ENCODE data around the gene MZB1. TPM values are rescaled to one million over a fixed set of nuclear protein-coding genes. Genes with fewer than 3 reads are reported as not detected.

MZB1 gene
- polyA plus RNA-seq, 1 of the 3 experiments (the other 2 are of a cell fraction) = not detected

- Histone ChIP-seq H3K4me1 (ENCODE audit: control insufficient read depth in 1 of 2, insufficient read depth in 2 of 2, low read depth in 1 of 2, low read length in 1 of 2) (peaks cover 0 to 4% of the 10 kb centered on the region in 2 experiments; a peak in 1 of 4 replicates), H2AFZ (ENCODE audit: low read depth) (no peak overlapping the region), H3K9me3 (no peaks in the 10 kb centered on the region), H4K20me1 (ENCODE audit: insufficient read depth) (no peaks in the 10 kb centered on the region), H3F3A (replicated peaks; ENCODE audit: insufficient read depth) (peaks cover 7% of the 10 kb centered on the region), H3K79me2 (ENCODE audit: insufficient read depth) (no peaks in the 10 kb centered on the region), H3K4me3 (ENCODE audit: low read depth in 2 of 2, low read length in 1 of 2) (no peak overlapping the region), H3K27me3 (ENCODE audit: insufficient read depth) (no peaks in the 10 kb centered on the region), H3K4me2 (no peak overlapping the region), H3K9ac (no peak overlapping the region), H3K27ac (ENCODE audit: low read depth in 2 of 2, low read length in 1 of 2) (no peak overlapping the region), H3K9me2 (no peaks in the 10 kb centered on the region), H3K36me3 (replicated peaks in 1 of 2; ENCODE audit: control insufficient read depth in 1 of 2, insufficient read depth in 2 of 2, low read length in 1 of 2) (peaks cover 38 to 49% of the 10 kb centered on the region in 2 experiments)
- POLR2A ChIA-PET = no interaction called here
- CTCF ChIA-PET = interaction anchor here (1.0 to 9.7 kb wide), 3 partner anchors 8 to 96 kb away, joined by 3 to 324 read pairs (median 14); no protein-coding TSS in a partner anchor
- no peak for TF ChIP-seq PBX3 (IDR thresholded peaks at IDR 0.05)
- no peak for TF ChIP-seq POLR2AphosphoS5 (IDR thresholded peaks at IDR 0.05; ENCODE audit: low read depth, low read length)
- TF ChIP-seq EZH2phosphoT487 (IDR thresholded peaks at IDR 0.05; ENCODE audit: borderline replicate concordance, low read depth) = no peak
- TF ChIP-seq MXI1 (IDR thresholded peaks at IDR 0.05; ENCODE audit: low read depth, low read length) = no peak
- TF ChIP-seq CTCF (IDR thresholded peaks at IDR 0.05) = no peak
- no peak for TF ChIP-seq SMC3 (IDR thresholded peaks at IDR 0.05; ENCODE audit: low read depth, low read length)
- TF ChIP-seq RCOR1 (IDR thresholded peaks at IDR 0.05; ENCODE audit: low read length) = no peak
- no peak for TF ChIP-seq TCF12 (IDR thresholded peaks at IDR 0.05)
- 82% methylated on average over 1 of the region's 1 CpG for WGBS (ENCODE audit: low lambda C conversion rate)
- DNase-seq = no peak
Observed at GRCh38 chr5:139418793-139419192, 29.1 kb upstream of the MZB1 start.

GRCh38 chr5:139417214-139417613 is 27.5 kb upstream of the MZB1 start:
- H3K79me2 ChIP-seq (ENCODE audit: insufficient read depth) = no peaks in the 10 kb centered on the region
- H3K4me1 ChIP-seq (ENCODE audit: control insufficient read depth in 1 of 2, insufficient read depth in 2 of 2, low read depth in 1 of 2, low read length in 1 of 2) = peaks cover 0 to 4% of the 10 kb centered on the region in 2 experiments; a peak in 1 of 4 replicates
- no peaks in the 10 kb centered on the region for H3K9me3 ChIP-seq
- POLR2A ChIA-PET = no interaction called here
- H3K4me2 ChIP-seq = no peak overlapping the region
- H3F3A ChIP-seq (replicated peaks; ENCODE audit: insufficient read depth) = peaks cover 3% of the 10 kb centered on the region
- H3K27ac ChIP-seq (ENCODE audit: low read depth in 2 of 2, low read length in 1 of 2) = no peak overlapping the region
- no peak overlapping the region for H2AFZ ChIP-seq (ENCODE audit: low read depth)
- H3K27me3 ChIP-seq (ENCODE audit: insufficient read depth) = no peaks in the 10 kb centered on the region
- no peak for DNase-seq
- WGBS (ENCODE audit: low lambda C conversion rate) = 89% methylated on average over 3 of the region's 4 CpGs
- no peaks in the 10 kb centered on the region for H4K20me1 ChIP-seq (ENCODE audit: insufficient read depth)
- no peak overlapping the region for H3K9ac ChIP-seq
- no peaks in the 10 kb centered on the region for H3K9me2 ChIP-seq
- H3K36me3 ChIP-seq (replicated peaks in 1 of 2; ENCODE audit: control insufficient read depth in 1 of 2, insufficient read depth in 2 of 2, low read length in 1 of 2) = peaks cover 42 to 59% of the 10 kb centered on the region in 2 experiments
- no peak overlapping the region for H3K4me3 ChIP-seq (ENCODE audit: low read depth in 2 of 2, low read length in 1 of 2)
- CTCF ChIA-PET = interaction anchor here (1.3 to 9.7 kb wide), 3 partner anchors 7 to 98 kb away, joined by 3 to 324 read pairs (median 7); no protein-coding TSS in a partner anchor
- TF ChIP-seq PBX3 (IDR thresholded peaks at IDR 0.05) (no peak), TAF1 (IDR thresholded peaks at IDR 0.05; ENCODE audit: borderline replicate concordance, low read depth, low read length) (no peak), SIN3A (IDR thresholded peaks at IDR 0.05; ENCODE audit: borderline replicate concordance, low read depth, low read length) (no peak), FOXM1 (IDR thresholded peaks at IDR 0.05; ENCODE audit: low read depth) (no peak), USF2 (IDR thresholded peaks at IDR 0.05; ENCODE audit: borderline replicate concordance, low read depth, low read length) (no peak), EZH2phosphoT487 (IDR thresholded peaks at IDR 0.05; ENCODE audit: borderline replicate concordance, low read depth) (no peak), IRF3 (IDR thresholded peaks at IDR 0.05; ENCODE audit: low read depth, low read length) (no peak), MEF2A (IDR thresholded peaks at IDR 0.05; ENCODE audit: borderline replicate concordance, low read depth) (no peak), RFX5 (IDR thresholded peaks at IDR 0.05; ENCODE audit: low read length) (no peak), GABPA (IDR thresholded peaks at IDR 0.05; ENCODE audit: low read depth) (no peak), TEAD4 (IDR thresholded peaks at IDR 0.05; ENCODE audit: borderline replicate concordance, insufficient read depth) (no peak), RAD21 (IDR thresholded peaks at IDR 0.05; ENCODE audit: low read length) (no peak), TCF12 (IDR thresholded peaks at IDR 0.05) (no peak), MAX (IDR thresholded peaks at IDR 0.05; ENCODE audit: low read depth) (no peak), GATA2 (CRISPR knock-in tag; IDR thresholded peaks at IDR 0.05) (no peak), ELF1 (IDR thresholded peaks at IDR 0.05) (no peak), NFIC (IDR thresholded peaks at IDR 0.05; ENCODE audit: borderline replicate concordance) (no peak), EP300 (IDR thresholded peaks at IDR 0.05; ENCODE audit: borderline replicate concordance in 1 of 2, low read depth in 1 of 2, low read length in 1 of 2) (no peak)

Measured in SK-N-SH (cell line).